Middle frontal gyrus (tissue), 1 donor: ENCODE data around the gene ERO1A.

Experiments
- DNase-seq: peaks from one replicate; pipeline ENCODE4 v3.0.0-alpha.2; 2015; ENCODE audit warnings: low spot score; ENCODE audit errors: extremely low spot score

Gene ERO1A

DNA sequence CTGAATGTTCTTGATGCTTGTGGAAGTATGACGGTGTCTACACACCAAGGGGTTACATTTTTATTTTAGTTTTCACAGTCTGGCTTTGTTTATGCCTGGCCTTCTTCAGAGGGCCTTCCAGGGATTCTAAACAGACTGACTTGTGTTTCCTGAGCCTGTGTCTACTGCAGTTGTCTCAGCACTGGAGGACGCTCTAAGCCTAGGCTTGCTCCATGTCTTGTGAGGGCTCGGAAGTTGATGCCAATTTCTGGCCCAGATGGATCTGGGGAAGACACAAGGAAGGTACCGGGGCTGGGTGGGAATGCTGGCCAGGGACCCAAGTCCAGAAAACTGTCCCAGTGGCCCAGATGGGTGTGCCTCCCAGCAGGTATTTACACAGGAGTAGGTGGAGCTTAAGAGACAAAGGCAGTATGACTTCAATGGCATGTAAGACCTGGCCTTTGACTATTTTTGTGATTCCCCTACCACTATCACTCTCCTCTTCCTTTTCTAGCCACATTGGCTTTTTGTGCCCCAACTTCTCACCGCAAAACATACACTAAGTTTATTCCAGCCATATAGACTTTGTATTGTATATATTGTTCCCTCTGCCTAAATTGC is 85.8 kb downstream of the ERO1A start:
- DNase-seq: no peak

DNA sequence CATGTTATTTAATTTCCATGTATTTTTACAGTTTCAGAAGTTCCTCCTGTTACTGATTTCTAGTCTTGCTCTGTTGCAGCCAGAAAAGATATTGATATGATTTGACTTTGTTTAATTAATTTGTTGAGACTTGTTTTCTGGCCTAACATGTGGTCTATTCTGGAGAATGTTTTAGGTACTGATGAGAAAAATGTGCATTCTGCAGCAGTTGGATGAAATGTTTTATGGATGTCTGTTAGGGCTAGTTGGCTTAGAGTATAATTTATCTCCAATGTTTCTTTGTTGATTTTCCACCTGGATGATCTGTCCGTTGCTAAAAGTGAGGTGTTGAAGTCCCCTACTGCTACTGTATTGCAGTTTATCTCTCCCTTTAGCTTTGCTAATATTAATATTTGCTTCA is 88.3 kb downstream of the ERO1A start:
- no peak for DNase-seq

DNA sequence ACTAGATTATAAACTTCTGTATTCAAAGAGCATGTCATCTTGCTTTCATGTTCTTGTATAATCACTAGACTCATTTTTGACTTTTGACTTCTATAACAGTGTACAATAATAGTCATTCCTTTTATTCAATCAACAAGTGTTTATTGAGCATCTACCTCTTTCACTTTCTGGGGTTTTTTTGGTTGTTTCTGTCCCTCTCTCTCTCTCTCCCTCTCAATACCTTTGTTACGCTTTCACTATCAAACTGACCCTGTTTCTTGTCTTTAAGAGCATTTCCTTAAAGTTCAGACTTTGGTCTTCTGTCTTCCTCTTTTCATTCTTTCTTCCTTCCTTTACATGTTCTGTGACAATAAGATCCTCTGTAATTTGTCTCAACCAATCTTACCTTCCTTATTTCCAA is 93.2 kb downstream of the ERO1A start:
- no peak for DNase-seq

DNA sequence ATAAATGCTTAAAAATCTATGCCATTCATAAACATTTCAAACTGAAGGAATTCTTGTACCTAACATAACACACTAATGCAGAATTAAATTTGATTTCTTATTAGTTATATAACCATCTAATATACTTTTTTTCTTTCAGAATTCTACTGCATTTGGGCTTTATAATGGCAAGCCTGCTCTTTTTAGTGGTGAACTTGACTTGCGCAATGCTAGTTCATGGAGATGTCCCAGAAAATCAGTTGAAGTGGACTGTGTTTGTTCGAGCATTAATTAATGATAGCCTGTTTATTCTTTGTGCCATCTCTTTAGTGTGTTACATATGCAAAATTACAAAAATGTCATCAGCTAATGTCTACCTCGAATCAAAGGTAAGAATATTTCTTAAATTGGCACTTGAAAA is 95.4 kb downstream of the ERO1A start:
- DNase-seq: no peak

GRCh38 chr14:52598568-52598967 is 96.8 kb downstream of the ERO1A start:
- no peak for DNase-seq

- no peak for DNase-seq
These were observed 98.5 kb downstream of the ERO1A start for GRCh38 chr14:52596861-52597260.

GRCh38 chr14:52596320-52596719 is 99.0 kb downstream of the ERO1A start:
- no peak for DNase-seq

- DNase-seq: no peak
These were observed 105.0 kb downstream of the ERO1A start for GRCh38 chr14:52590318-52590717.
